OCI-M2 (cell line): ENCODE data around the gene RAD51B.

Source experiments
- DNase-seq: peaks from one replicate; lab custom pipeline; 2025; ENCODE audit not compliant: unreplicated experiment; lab: John Stamatoyannopoulos, UW

RAD51B gene

DNA sequence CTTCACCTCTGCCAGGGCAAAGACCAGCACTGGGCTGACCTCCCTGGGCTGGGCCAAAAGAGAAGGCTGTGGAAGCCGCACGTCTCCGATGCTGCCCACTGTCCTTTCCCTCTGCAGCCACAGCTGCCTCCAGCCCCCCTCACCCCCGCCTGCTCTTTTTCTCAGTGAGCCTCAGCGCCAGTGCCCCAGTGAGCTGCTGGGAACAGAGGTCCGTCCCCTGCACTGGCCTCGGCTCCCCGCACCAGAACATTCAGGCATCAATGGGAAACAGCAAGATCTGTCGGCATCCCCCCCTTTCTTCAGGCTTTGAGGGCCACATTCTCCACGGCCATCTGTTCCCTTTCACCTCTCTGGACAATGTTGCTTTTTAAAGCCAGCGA, 575.2 kb downstream of the RAD51B start:
- no peak for DNase-seq

DNA sequence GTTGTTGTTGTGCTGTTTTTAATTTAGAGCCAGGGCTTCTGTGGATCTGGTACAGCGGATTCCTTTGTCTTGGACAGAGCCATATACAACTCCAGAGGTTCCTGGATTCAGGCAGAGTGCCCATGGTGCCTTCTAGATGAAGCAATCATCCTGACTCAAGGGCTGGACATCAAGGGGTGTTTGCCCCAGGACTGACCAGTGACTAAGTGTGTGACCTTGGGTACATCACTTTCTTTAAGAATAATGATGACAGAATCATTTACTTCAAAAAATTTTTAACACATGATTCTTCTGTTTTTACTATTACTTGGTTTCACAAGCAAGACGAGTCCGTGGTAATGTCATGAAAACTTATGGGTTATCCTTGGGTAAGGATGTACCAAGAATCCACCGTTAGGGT, 576.0 kb downstream of the RAD51B start:
- DNase-seq, result no peak

GRCh38 chr14:68396461-68396860, 576.9 kb downstream of the RAD51B start:
- no peak for DNase-seq

DNA sequence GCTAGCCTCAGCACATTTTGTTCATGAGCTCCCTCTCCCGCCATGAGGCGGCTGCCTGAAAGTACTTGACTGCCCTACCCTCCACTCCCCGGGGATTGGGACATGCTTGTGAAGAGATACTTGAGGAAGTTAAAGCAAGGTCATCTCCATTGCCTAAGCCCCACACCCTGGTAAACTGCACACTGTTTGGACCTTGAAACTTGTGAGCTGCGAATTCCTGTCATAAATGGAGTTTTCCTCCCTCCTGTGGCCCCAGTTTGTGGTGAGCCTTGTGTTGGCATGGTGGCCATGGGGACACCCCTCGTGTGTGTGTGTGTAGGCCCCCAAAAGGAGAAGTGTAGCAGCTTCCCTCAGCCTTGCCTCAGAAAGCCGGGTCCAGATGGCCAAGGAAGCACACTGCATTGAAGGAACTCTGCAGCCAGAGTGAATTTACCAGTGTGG, 577.8 kb downstream of the RAD51B start:
- DNase-seq, result no peak

DNA sequence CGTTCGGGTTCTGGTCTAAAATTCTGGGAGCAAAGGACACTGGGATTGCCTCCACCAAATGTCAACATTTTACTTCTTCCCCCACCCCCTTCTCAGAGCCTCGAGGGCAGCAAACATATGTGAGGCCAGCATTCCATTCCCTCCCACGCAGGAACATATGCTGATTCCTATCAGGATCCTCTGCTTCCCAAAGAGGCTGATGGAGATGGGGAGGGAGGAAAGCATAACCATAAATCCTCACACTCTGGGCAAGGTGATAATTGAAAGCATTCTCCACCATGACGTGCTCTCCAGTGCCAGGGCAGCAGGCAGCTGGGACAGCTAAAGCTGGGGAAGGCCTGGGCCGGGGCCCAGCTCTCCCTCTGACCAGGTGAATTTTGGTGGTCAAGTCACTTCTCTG, 578.2 kb downstream of the RAD51B start:
- no peak for DNase-seq

DNA sequence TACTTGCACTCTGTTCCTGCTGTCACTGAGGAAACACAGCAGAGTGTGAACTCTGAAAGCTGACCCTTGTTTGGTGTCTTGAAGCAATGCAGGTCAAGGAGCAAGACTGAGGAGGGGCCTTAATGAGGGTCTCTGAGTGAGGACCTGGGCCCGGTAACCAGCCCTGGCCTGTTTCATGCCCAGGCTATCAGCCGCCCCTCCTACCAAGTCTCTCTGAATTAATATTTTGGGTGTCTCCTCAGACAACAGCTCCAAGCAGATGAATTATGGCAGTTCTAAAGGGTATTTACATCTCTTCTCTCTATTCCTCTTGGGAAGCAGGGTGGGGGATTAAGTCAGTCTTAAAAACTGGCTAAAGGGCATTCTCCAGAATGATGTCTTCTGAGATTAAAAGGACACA, 578.8 kb downstream of the RAD51B start:
- no peak for DNase-seq

GRCh38 chr14:68399971-68400370, 580.4 kb downstream of the RAD51B start:
- DNase-seq, result no peak

DNA sequence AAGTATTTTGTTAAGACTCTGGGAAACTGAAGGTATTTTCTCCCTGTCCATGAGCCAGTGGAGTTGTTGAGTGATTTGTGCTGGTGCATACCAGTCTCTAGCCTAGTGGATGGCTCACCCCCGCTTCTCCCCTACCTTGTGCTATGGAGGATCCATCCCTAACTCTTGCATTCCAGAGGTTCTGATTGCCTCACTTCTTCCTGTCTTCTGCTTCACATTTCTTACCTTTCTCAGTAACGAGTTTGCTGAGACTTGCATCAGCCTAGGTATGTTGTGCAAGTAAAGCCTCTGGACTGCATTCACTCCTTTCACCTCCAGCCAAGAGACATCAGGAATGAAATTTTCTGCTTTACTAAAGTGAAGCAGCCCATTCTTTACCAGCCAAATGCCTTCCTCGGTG, 581.7 kb downstream of the RAD51B start:
- DNase-seq, result no peak

- no peak for DNase-seq
Measured at GRCh38 chr14:68401855-68402254, 582.3 kb downstream of the RAD51B start.

DNA sequence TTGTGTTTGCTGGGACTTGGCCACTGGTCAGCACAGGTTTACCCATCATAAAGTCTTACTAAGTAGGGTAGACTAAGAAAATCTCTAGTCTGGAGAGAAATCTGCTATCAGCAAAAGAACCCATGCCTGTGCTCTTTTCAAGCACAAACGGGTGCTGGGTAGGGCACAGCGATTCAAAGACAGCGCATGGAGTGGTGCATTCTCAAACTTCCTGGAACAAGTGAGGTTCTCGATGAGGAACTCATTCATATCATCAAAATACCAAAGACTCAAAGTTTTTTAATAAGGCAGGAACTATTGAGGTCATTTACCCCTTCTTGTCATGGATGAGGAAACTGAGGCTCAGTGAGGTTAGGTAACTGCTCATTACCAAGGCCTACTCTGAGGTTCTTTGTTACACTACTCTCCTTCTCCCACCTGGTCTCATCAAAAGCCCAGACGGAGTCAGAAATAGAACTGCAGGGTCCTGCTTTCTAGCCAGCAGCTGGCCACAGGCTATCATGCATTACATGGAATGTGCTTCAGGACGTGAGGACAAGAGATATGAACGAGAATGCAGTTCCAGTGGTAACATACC, 583.0 kb downstream of the RAD51B start:
- no peak for DNase-seq

GRCh38 chr14:68403191-68404145, 583.9 kb downstream of the RAD51B start:
- no peak for DNase-seq

GRCh38 chr14:68404146-68404527, 584.6 kb downstream of the RAD51B start:
- no peak for DNase-seq

GRCh38 chr14:68404652-68405183, 585.1 kb downstream of the RAD51B start:
- DNase-seq, result no peak

DNA sequence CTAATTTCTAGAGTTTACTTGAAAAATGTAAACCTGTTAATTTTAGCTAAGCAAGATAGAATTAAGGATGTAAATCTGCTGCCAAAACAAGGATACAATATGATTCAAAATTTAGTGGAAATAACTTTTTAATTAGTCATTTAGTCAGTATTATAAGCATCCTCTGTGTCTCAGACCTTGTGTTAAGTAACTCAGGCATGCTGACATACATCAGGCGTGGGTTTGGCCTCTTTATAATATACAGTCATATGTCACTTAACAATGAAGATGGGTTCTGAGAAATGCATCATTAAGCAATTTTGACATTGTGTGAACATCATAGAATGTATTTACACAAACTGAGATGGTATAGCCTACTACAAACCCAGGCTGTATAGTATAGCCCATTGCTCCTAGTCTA, 586.4 kb downstream of the RAD51B start:
- DNase-seq, result no peak

- no peak for DNase-seq
Measured at GRCh38 chr14:68407285-68407684, 587.7 kb downstream of the RAD51B start.

- DNase-seq, result no peak
Measured at GRCh38 chr14:68407825-68408224, 588.2 kb downstream of the RAD51B start.

DNA sequence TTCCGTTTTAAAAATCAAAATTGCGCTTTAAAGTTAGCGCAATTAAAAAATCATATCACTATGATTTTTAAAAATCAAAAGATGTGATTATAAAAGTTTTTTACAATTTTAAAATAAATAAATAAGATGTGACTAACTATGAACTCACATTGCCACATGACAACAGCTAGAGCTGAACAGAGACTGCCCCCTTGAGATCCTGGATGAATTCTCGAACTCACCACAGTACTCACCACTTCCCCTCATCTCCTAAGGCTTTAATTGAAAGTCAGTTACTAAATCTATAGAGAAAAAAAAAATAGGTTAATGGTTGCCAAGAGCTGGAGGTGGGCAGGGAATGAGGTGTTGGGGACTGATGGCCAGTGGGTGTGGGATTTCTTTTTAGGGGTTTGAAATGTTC, 589.1 kb downstream of the RAD51B start:
- DNase-seq, result no peak

DNA sequence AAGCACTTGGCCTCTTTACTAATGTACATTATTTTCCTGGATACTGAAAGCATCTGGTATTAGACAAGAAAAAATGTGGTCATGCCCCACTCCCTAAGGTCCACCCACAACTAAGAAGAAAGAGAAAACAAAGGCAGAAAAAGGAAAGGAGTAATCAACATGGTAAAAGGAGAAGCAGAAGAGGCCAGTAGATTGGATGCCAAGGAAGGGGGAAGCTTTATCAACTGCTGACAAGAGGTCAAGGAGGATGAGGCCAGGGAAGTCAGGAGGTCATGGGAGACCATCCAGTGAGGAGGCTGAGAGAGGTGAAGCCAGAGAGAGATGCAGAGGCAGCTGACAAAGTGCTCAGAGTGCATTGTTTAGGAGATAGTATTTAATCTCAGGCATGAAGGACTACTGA, 589.8 kb downstream of the RAD51B start:
- peak; percentile 57 for DNase-seq

- DNase-seq, result no peak
Measured at GRCh38 chr14:68412505-68413465, 593.2 kb downstream of the RAD51B start.

DNA sequence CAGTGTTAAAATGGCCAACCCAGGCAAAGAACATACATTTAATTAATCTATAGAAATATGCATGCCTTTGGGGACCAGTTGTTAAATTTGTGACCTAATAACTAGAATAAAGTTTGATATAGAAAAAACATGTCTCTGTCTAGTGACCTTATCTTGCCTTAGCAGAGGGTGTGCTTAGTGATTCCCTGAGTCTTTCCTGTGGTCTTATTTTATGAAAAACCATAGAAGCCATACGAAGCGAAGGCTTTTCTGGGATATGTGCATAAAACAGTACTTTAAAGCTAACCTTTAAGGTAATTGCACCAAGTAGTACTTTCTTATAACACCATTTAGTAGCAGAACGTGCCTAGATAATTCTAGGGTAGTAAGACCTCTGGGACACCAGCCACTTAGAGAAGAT, 593.9 kb downstream of the RAD51B start:
- DNase-seq, result peak; percentile 43

DNA sequence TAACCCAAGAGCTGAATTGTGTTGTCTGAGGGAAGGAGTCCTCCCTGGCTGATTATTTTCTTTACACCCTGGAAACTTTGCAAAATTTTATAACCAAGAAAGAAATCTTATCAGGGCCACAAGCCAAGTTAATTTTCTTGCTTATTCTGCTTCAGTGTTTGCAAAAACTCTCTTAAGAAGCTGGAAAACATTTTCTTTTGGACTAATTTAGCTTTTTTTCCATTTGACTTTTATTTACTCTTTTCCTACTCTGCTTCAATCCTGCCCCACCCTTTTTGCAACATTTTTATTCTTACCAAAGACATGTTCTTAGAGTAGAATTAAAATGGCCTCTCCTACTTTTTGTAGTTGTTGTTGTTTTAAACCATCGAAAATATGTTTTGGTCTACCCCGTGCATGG, 594.5 kb downstream of the RAD51B start:
- DNase-seq, result no peak
